Measurements from ENCODE around the gene CDH12.
"Not testable (repeated sequence)": the region's sequence is repeated elsewhere in the genome, so short reads cannot be mapped to it uniquely, and the experiment has no call there.

GRCh38 chr5:22187632-22188228 is 665.4 kb downstream of the CDH12 start:
- not testable (repeated sequence) for TF ChIP-seq POLR2A (IDR thresholded peaks at IDR 0.05; ENCODE audit: low read depth, low read length); TAF1 (IDR thresholded peaks at IDR 0.05; ENCODE audit: borderline replicate concordance, low read depth, low read length)

Data from GM12892 (cell line).